ENCODE results near the gene C18orf63. TPM values are rescaled to one million over a fixed set of nuclear protein-coding genes. Genes with fewer than 3 reads are reported as not detected.

Gene C18orf63
- total RNA-seq, 1 experiment from 2014 or later = not detected

- TF ChIP-seq NFE2L1 (CRISPR knock-in tag; IDR thresholded peaks at IDR 0.05) (no peak), MLX (CRISPR knock-in tag; IDR thresholded peaks at IDR 0.05) (no peak), TP53 (CRISPR knock-in tag; IDR thresholded peaks at IDR 0.05) (no peak), NR1H2 (CRISPR knock-in tag; IDR thresholded peaks at IDR 0.05) (no peak), EMX1 (CRISPR knock-in tag; IDR thresholded peaks at IDR 0.05) (no peak), CREM (CRISPR knock-in tag; IDR thresholded peaks at IDR 0.05) (no peak), CTCF (IDR thresholded peaks at IDR 0.05) (no peak), GRHL2 (CRISPR knock-in tag; IDR thresholded peaks at IDR 0.05; ENCODE audit: insufficient replicate concordance, severe bottlenecking) (no peak), RORB (CRISPR knock-in tag; IDR thresholded peaks at IDR 0.05) (no peak), ERG (CRISPR knock-in tag; IDR thresholded peaks at IDR 0.05) (no peak), ZNF671 (CRISPR knock-in tag; IDR thresholded peaks at IDR 0.05) (no peak)
These were observed 40.9 kb upstream of the C18orf63 start (continued) for GRCh38 chr18:74274700-74275099.

GRCh38 chr18:74275736-74276135 lies 39.9 kb upstream of the C18orf63 start:
- CTCF ChIA-PET = no interaction called here
- Mint-ChIP-seq H3K4me3 (no peak overlapping the region), H3K9me3 (0 out of 2 replicates have a peak, but pooled peaks cover 3% of the 10 kb centered on the region), H3K27me3 (ENCODE audit: low read depth) (no peaks in the 10 kb centered on the region), H3K27ac (peak overlapping the region; percentile 24; the same call in 1 of the 2 replicates), H3K36me3 (peaks cover 47% of the 10 kb centered on the region), H3K4me1 (peaks cover 68% of the 10 kb centered on the region)
- no peak for ATAC-seq
- DNase-seq (ENCODE audit: low spot score) = no peak
- POLR2A ChIA-PET = interaction anchor here (1.6 kb wide), 1 partner anchor 35 kb away, joined by 3 read pairs; no protein-coding TSS in a partner anchor
- TF ChIP-seq ARID4B (CRISPR knock-in tag; IDR thresholded peaks at IDR 0.05; ENCODE audit: borderline replicate concordance) = no peak
- no peak for TF ChIP-seq GTF2I (CRISPR knock-in tag; conservative IDR thresholded peaks at IDR 0.05)
- no peak for TF ChIP-seq ZMAT4 (CRISPR knock-in tag; IDR thresholded peaks at IDR 0.05)
- TF ChIP-seq E2F1 (CRISPR knock-in tag; IDR thresholded peaks at IDR 0.05) = no peak
- no peak for TF ChIP-seq ELF4 (CRISPR knock-in tag; IDR thresholded peaks at IDR 0.05; ENCODE audit: low read depth)
- no peak for TF ChIP-seq ZNF138 (CRISPR knock-in tag; conservative IDR thresholded peaks at IDR 0.05)
- TF ChIP-seq KAT7 (CRISPR knock-in tag; IDR thresholded peaks at IDR 0.05; ENCODE audit: borderline replicate concordance) = no peak
